SU-DHL-6 (cell line): Measurements from ENCODE around the gene UCN3.
"Not testable (repeated sequence)": the region's sequence is repeated elsewhere in the genome, so short reads cannot be mapped to it uniquely, and the experiment has no call there.

Experiments
- CTCF ChIP-seq: fragments of 200-600 bp; sonication (generic); IDR thresholded peaks from one replicate; pipeline ENCODE4 v1.5.1; 2017; ENCODE audit warnings: antibody characterized with exemption, mild to moderate bottlenecking, low read length, moderate library complexity; ENCODE audit not compliant: insufficient read depth, poor library complexity, severe bottlenecking
- EZH2phosphoT487 ChIP-seq: fragments of 200-600 bp; sonication (generic), shearing (Covaris generic); conservative IDR thresholded peaks from 2 replicates; pipeline ENCODE4 v1.6.1; 2018; ENCODE audit warnings: mild to moderate bottlenecking, antibody characterized with exemption, low read length, moderate library complexity, mixed read lengths

GRCh38 chr10:5380395-5380794, 15.6 kb downstream of the UCN3 start:
- not testable (repeated sequence) for TF ChIP-seq CTCF, EZH2phosphoT487
